B cell (primary cell): ENCODE measurements around the gene AUTS2. TPM values are rescaled to one million over a fixed set of nuclear protein-coding genes. Genes with fewer than 3 reads are reported as not detected.

ENCODE experiments used
- ATAC-seq: fragments of 200-7000 bp; cut with Tn5 transposase; one replicate; pipeline ENCODE4 v1.10.0; 2021; ENCODE audit warnings: low read depth, mild to moderate bottlenecking, moderate number of reproducible peaks, moderate library complexity
- CTCF ChIA-PET: fragments of 350-600 bp; sonication (Branson Sonifier 250); formaldehyde crosslinking; loops from one replicate; lab custom pipeline; 2021; ENCODE audit warnings: antibody characterized with exemption, inconsistent platforms; lab: Charles Lee
- POLR2A ChIA-PET: fragments of 350-600 bp; sonication (Branson Sonifier 250); formaldehyde crosslinking; loops from one replicate; lab custom pipeline; 2021; ENCODE audit warnings: antibody characterized with exemption; lab: Charles Lee
- DNase-seq: peaks from one replicate; pipeline ENCODE4 v3.0.0; 2013
- H2AFZ ChIP-seq: 2 replicates; pipeline ENCODE4 v1.6.1; 2012; ENCODE audit warnings: mild to moderate bottlenecking, low read depth, low read length; ENCODE audit not compliant: insufficient read depth, poor library complexity, severe bottlenecking
- H3K27ac ChIP-seq, 2 donors: 1 replicate in 1 of 2; 2 replicates in 1 of 2; pipeline ENCODE4 v1.5.1; 2012 to 2013; ENCODE audit warnings: low read length in 2 of 2, mild to moderate bottlenecking in 2 of 2, moderate library complexity in 1 of 2
- H3K27me3 ChIP-seq, 4 experiments: fragments of 200-600 bp in 1 of 4; sonication (generic) in 1 of 4; replicated peaks in 1 of 4; 1 replicate in 2 of 4; 2 replicates in 2 of 4; pipeline versions ENCODE4 v1.6.1 to v1.7.0; 2013 to 2016; ENCODE audit warnings: low read length in 3 of 4, mild to moderate bottlenecking in 2 of 4, mixed read lengths in 1 of 4, moderate library complexity in 1 of 4; ENCODE audit not compliant: insufficient read depth in 4 of 4, control insufficient read depth in 3 of 4; ENCODE audit errors: control extremely low read depth in 1 of 4
- H3K36me3 ChIP-seq, 2 experiments: replicated peaks in 1 of 2; 1 replicate in 1 of 2; 2 replicates in 1 of 2; pipeline versions ENCODE4 v1.6.1 to v1.7.1; 2013; ENCODE audit warnings: low read length in 1 of 2; ENCODE audit not compliant: insufficient read depth in 2 of 2, control insufficient read depth in 1 of 2; ENCODE audit errors: control extremely low read depth in 1 of 2, extremely low read depth in 1 of 2
- H3K4me1 ChIP-seq, 2 donors: fragments of 200-600 bp in 1 of 2; sonication (generic) in 1 of 2; 1 replicate in 1 of 2; 2 replicates in 1 of 2; pipeline versions ENCODE4 v1.5.1 to v1.6.1; 2013 to 2017; ENCODE audit warnings: low read length in 2 of 2; ENCODE audit not compliant: control insufficient read depth in 2 of 2, insufficient read depth in 2 of 2
- H3K4me2 ChIP-seq: replicated peaks from 2 replicates; pipeline ENCODE3; 2012; ENCODE audit warnings: mild to moderate bottlenecking, low read depth, low read length; ENCODE audit not compliant: poor library complexity, severe bottlenecking
- H3K4me3 ChIP-seq, 5 experiments: fragments of 200-600 bp in 1 of 5; sonication (generic) in 1 of 5; 1 replicate in 3 of 5; 2 replicates in 2 of 5; pipeline versions ENCODE4 v1.5.1 to v1.7.0; 2011 to 2016; ENCODE audit warnings: low read length in 4 of 5, mild to moderate bottlenecking in 4 of 5, low read depth in 2 of 5, control low read depth in 1 of 5, moderate library complexity in 1 of 5; ENCODE audit not compliant: insufficient read depth in 1 of 5; ENCODE audit errors: control extremely low read depth in 1 of 5, extremely low read depth in 1 of 5
- H3K79me2 ChIP-seq: fragments of 200-600 bp; sonication (generic); one replicate; pipeline ENCODE4 v1.6.0; 2016; ENCODE audit warnings: low read length; ENCODE audit not compliant: control insufficient read depth, insufficient read depth
- H3K9ac ChIP-seq: fragments of 200-600 bp; sonication (generic); 2 replicates; pipeline ENCODE4 v1.6.1; 2017; ENCODE audit warnings: mild to moderate bottlenecking, low read length, moderate library complexity
- H3K9me3 ChIP-seq, 3 donors: one replicate each; pipeline versions ENCODE4 v1.6.1 to v1.7.1; 2013; ENCODE audit warnings: low read length in 2 of 3; ENCODE audit not compliant: control insufficient read depth in 2 of 3, insufficient read depth in 1 of 3; ENCODE audit errors: control extremely low read depth in 1 of 3
- H4K20me1 ChIP-seq: 2 replicates; pipeline ENCODE4 v1.6.0; 2012; ENCODE audit warnings: mild to moderate bottlenecking, low read length; ENCODE audit not compliant: insufficient read depth, control insufficient read depth, poor library complexity, severe bottlenecking
- H3K27ac Mint-ChIP-seq: one replicate; pipeline ENCODE4 v1.8.0; 2021; ENCODE audit warnings: mixed read lengths
- H3K27me3 Mint-ChIP-seq: one replicate; pipeline ENCODE4 v1.8.0; 2021; ENCODE audit warnings: mixed read lengths
- H3K4me1 Mint-ChIP-seq: one replicate; pipeline ENCODE4 v1.8.0; 2021; ENCODE audit warnings: mixed read lengths
- H3K4me3 Mint-ChIP-seq: one replicate; pipeline ENCODE4 v1.8.0; 2021; ENCODE audit warnings: mixed read lengths
- H3K9me3 Mint-ChIP-seq: one replicate; pipeline ENCODE4 v1.8.0; 2022; ENCODE audit warnings: mixed read lengths; ENCODE audit not compliant: insufficient read depth
- EZH2 ChIP-seq: IDR thresholded peaks from 2 replicates; pipeline ENCODE4 v1.6.1; 2012; ENCODE audit warnings: borderline replicate concordance, low read depth, mild to moderate bottlenecking, moderate library complexity, low read length; ENCODE audit not compliant: insufficient read depth, poor library complexity, severe bottlenecking
- WGBS: methylation state at CpG from one replicate; pipeline ENCODE4 v1.1.5; 2013; ENCODE audit warnings: missing lambda C conversion rate; ENCODE audit not compliant: insufficient coverage; 5-methylcytosine and 5-hydroxymethylcytosine counted together
- intact Hi-C: fragments of 100-400 bp; cut with micrococcal nuclease; formaldehyde crosslinking; loops from one replicate; pipeline ENCODE4 v1.10.0; 2022
- polyA plus RNA-seq: library from polyadenylated mRNA; depleted of rRNA; stranded (reverse); fragments of >200 nt; gene quantifications from 2 replicates; pipeline ENCODE4 v1.2.3, GENCODE V29; 2012
- total RNA-seq, 2 donors: library from RNA; stranded (reverse); fragments of 120-200 nt in 1 of 2; gene quantifications; 1 replicate in 1 of 2; 2 replicates in 1 of 2; pipeline versions ENCODE4 v1.2.3 to v1.2.4, GENCODE V29; 2013 to 2022
- TF ChIP-seq, protein P1 (sequence below): fragments of 200-600 bp; IDR thresholded peaks from one replicate; pipeline ENCODE4 v1.8.0; 2022; ENCODE audit warnings: antibody characterized with exemption, mild to moderate bottlenecking

AUTS2 gene
- total and polyA plus RNA-seq, 2 donors (not counting 1 experiment from before 2014, with no cell fraction given) = 22.3 to 35.0 TPM

DNA sequence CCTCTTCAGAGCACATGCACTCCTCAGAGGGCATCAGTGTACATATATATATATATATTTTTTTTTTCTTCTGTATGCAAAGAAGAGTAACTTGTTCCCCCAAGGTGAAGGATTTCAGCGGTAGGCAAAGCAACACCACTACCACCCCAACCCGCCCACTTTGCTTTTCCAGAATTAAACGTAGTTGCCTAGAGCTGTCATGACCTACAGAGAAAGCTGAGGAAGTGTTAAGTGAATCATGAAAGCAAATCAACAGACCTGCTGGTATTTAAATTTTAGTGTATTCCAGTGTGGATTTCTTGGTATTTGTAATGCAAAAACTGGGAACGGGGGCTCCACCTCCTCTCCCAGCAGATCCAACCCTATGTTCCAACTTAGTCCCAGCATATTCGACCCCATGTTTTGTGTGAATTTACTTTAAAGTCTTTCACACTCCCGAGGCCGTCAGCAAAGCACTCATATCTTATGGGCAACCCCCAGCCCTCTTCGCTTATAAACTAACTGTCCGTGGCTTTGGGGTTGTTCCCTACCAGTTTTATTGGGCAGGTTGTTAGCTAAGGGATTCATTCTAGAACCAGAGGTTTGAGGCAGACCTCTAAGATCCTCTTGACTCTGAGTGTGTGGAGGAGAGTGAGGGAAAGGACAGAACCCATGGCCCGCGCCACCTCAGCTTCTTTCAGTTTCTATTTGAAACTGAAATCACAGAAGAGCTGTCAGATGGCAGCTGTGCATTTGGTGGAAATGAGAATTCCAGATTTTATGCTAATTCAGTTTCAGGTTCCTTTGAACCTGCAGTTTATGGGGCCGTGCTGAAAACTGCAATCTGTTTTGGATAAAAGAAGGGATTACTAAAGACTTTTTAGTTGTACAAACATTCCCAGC is 1083.4 kb downstream of the AUTS2 start:
- Histone ChIP-seq H3K27me3 (no peaks in the 10 kb centered on the region), H3K9ac (peak overlapping the region; percentile 30), H3K4me3 (peak overlapping the region in 2 of 5 experiments; percentile 6 to 34), H3K79me2 (no peaks in the 10 kb centered on the region), H4K20me1 (no peaks in the 10 kb centered on the region), H3K4me2 (peak overlapping the region; percentile 23), H3K27ac (no peak overlapping the region), H3K9me3 (no peaks in the 10 kb centered on the region), H3K36me3 (no peaks in the 10 kb centered on the region), H3K4me1 (peaks cover 3 to 6% of the 10 kb centered on the region in 2 donors), H2AFZ (peak overlapping the region; percentile 33)
- intact Hi-C loops = no loop called here
- Mint-ChIP-seq H3K4me1 (peaks cover 13% of the 10 kb centered on the region), H3K9me3 (no peaks in the 10 kb centered on the region), H3K4me3 (peak overlapping the region; percentile 76), H3K27me3 (no peaks in the 10 kb centered on the region), H3K27ac (no peak overlapping the region)
- no peak for TF ChIP-seq EZH2
- TF ChIP-seq, protein P1, sequence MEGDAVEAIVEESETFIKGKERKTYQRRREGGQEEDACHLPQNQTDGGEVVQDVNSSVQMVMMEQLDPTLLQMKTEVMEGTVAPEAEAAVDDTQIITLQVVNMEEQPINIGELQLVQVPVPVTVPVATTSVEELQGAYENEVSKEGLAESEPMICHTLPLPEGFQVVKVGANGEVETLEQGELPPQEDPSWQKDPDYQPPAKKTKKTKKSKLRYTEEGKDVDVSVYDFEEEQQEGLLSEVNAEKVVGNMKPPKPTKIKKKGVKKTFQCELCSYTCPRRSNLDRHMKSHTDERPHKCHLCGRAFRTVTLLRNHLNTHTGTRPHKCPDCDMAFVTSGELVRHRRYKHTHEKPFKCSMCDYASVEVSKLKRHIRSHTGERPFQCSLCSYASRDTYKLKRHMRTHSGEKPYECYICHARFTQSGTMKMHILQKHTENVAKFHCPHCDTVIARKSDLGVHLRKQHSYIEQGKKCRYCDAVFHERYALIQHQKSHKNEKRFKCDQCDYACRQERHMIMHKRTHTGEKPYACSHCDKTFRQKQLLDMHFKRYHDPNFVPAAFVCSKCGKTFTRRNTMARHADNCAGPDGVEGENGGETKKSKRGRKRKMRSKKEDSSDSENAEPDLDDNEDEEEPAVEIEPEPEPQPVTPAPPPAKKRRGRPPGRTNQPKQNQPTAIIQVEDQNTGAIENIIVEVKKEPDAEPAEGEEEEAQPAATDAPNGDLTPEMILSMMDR = no peak
- POLR2A ChIA-PET = no interaction called here
- CTCF ChIA-PET = no interaction called here
- ATAC-seq (no peak), DNase-seq (no peak)
- WGBS = 76% methylated on average over 5 of the region's 12 CpGs

DNA sequence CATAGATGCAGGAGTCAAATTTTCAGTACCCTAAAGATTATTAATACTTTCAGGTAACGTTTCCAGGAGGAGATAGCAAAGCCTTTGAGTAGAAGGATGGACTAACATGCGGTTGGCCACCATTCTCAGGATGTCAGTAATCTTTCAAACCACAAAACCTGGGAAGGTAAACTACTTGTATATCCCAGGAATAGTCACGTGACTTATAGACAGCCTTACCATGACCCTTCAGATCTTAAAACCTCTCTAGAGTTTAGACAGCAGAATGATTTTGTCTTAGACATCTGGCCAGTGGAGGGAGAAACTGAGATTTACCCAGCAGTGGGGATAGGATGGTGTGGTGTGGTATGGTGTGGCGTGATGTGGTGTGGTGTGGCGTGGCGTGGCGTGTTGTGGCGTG is 1085.9 kb downstream of the AUTS2 start:
- no peak for TF ChIP-seq EZH2
- TF ChIP-seq, protein P1 = no peak
- Histone ChIP-seq H3K4me1 (peaks cover 3 to 6% of the 10 kb centered on the region in 2 donors), H3K4me3 (no peak overlapping the region), H3K79me2 (no peaks in the 10 kb centered on the region), H2AFZ (no peak overlapping the region), H3K36me3 (no peaks in the 10 kb centered on the region), H3K27ac (no peak overlapping the region), H3K9me3 (no peaks in the 10 kb centered on the region), H4K20me1 (no peaks in the 10 kb centered on the region), H3K4me2 (no peak overlapping the region), H3K27me3 (no peaks in the 10 kb centered on the region), H3K9ac (no peak overlapping the region)
- no peak for DNase-seq
- 96% methylated on average over 6 of the region's 8 CpGs for WGBS
- Mint-ChIP-seq H3K27ac (no peak overlapping the region), H3K27me3 (no peaks in the 10 kb centered on the region), H3K4me3 (no peak overlapping the region), H3K4me1 (peaks cover 13% of the 10 kb centered on the region), H3K9me3 (no peaks in the 10 kb centered on the region)
- ChIA-PET CTCF (no interaction called here), POLR2A (no interaction called here)
- ATAC-seq = no peak
- intact Hi-C loops = no loop called here
